Loucy (cell line): ENCODE data around the gene C1QL1.

Experiments used
- CTCF ChIP-seq: fragments of 200-600 bp; sonication (generic); conservative IDR thresholded peaks from 2 replicates; pipeline ENCODE4 v1.5.1; 2014; ENCODE audit warnings: mild to moderate bottlenecking, antibody characterized with exemption, low read length
- EZH2phosphoT487 ChIP-seq: fragments of 200-600 bp; IDR thresholded peaks from 2 replicates; pipeline ENCODE4 v1.6.1; 2018; ENCODE audit warnings: antibody characterized with exemption, mild to moderate bottlenecking, moderate library complexity, borderline replicate concordance

- TF ChIP-seq CTCF (no peak), EZH2phosphoT487 (no peak)
These were observed 34.0 kb downstream of the C1QL1 start for GRCh38 chr17:44933824-44934744.
